Stomach (tissue), 9 donors: Measurements from ENCODE around the gene DUSP9. TPM values are rescaled to one million over a fixed set of nuclear protein-coding genes. Genes with fewer than 3 reads are reported as not detected.

Experiments used
- DNase-seq, 2 donors: peaks; one replicate each; pipeline versions ENCODE4 v3.0.0 to v3.0.0-alpha.2; 2013 to 2019
- H3K27ac ChIP-seq, 5 donors: fragments of 200-600 bp in 4 of 5; sonication (generic) in 4 of 5; one replicate each; pipeline ENCODE4 v1.5.1; 2013 to 2019; ENCODE audit warnings: mild to moderate bottlenecking in 1 of 5, moderate library complexity in 1 of 5
- H3K27me3 ChIP-seq, 3 donors: fragments of 200-600 bp; sonication (generic); one replicate each; pipeline ENCODE4 v1.5.1; 2017 to 2019; ENCODE audit warnings: mixed run types in 1 of 3
- H3K36me3 ChIP-seq, 4 donors: fragments of 200-600 bp; sonication (generic); 1 replicate in 3 of 4; 2 replicates in 1 of 4; pipeline ENCODE4 v1.5.1; 2016 to 2019
- H3K4me1 ChIP-seq, 4 donors: fragments of 200-600 bp; sonication (generic); one replicate each; pipeline ENCODE4 v1.5.1; 2016 to 2019
- H3K4me3 ChIP-seq, 4 donors: fragments of 200-600 bp; sonication (generic) in 3 of 4; one replicate each; pipeline ENCODE4 v1.5.1; 2016 to 2019; ENCODE audit warnings: mild to moderate bottlenecking in 1 of 4
- H3K9me3 ChIP-seq, 4 donors: fragments of 200-600 bp; sonication (generic); one replicate each; pipeline ENCODE4 v1.5.1; 2016 to 2019
- CTCF ChIP-seq, 7 experiments: fragments of 450-650 bp in 4 of 7; fragments of 200-600 bp in 3 of 7; sonication (generic) in 3 of 7; IDR thresholded peaks; one replicate each; pipeline ENCODE4 v1.5.1; 2016 to 2019; ENCODE audit warnings: antibody characterized with exemption in 7 of 7, control low read depth in 2 of 7, mild to moderate bottlenecking in 1 of 7
- EP300 ChIP-seq: sonication (generic); formaldehyde crosslinking; IDR thresholded peaks from one replicate; pipeline ENCODE4 v1.6.1; 2017; ENCODE audit warnings: antibody characterized with exemption
- POLR2A ChIP-seq, 4 donors: fragments of 450-650 bp; IDR thresholded peaks; one replicate each; pipeline ENCODE4 v1.6.1; 2016; ENCODE audit warnings: antibody characterized with exemption in 4 of 4, control low read depth in 2 of 4, mild to moderate bottlenecking in 1 of 4, moderate library complexity in 1 of 4
- POLR2AphosphoS5 ChIP-seq, 3 donors: sonication (generic); formaldehyde crosslinking; IDR thresholded peaks; one replicate each; pipeline ENCODE4 v1.6.1; 2016; ENCODE audit warnings: antibody characterized with exemption in 3 of 3
- WGBS, 5 donors: extraction: QIAGEN DNeasy Blood & Tissue Kit in 3 of 5; methylation state at CpG; one replicate each; pipeline versions ENCODE4 v1.1.5 to v1.1.7; 2013 to 2018; 5-methylcytosine and 5-hydroxymethylcytosine counted together
- intact Hi-C: fragments of 100-400 bp; cut with DNase I; formaldehyde crosslinking; loops from one replicate; pipeline ENCODE4 v1.15.1; 2023; ENCODE audit warnings: low total_unique reads
- polyA plus RNA-seq, 3 donors: library from polyadenylated mRNA; stranded (reverse); fragments of 200-250 nt; gene quantifications; one replicate each; pipeline ENCODE4 v1.2.3, GENCODE V29; 2013
- total RNA-seq, 5 donors: library from RNA; depleted of rRNA; stranded (reverse); fragments of >200 nt; gene quantifications; one replicate each; pipeline versions ENCODE4 v1.1.0 to v1.2.3, GENCODE V29; 2014 to 2016
- donor health status: healthy with polysubstance abuse.
- donor health status: Bipolar disorder and iron deficiency.
- donor health status: healthy.

DUSP9 gene
- total and polyA plus RNA-seq, 8 donors = 0.18 to 0.25 TPM; not detected in 6

- no peak for DNase-seq
- Histone ChIP-seq H3K36me3 (no peaks in the 10 kb centered on the region), H3K4me3 (no peak overlapping the region), H3K4me1 (peaks cover 0 to 3% (median 1%) of the 10 kb centered on the region in 4 donors), H3K27me3 (peaks cover 0 to 10% (median 8%) of the 10 kb centered on the region in 3 donors), H3K27ac (no peak overlapping the region), H3K9me3 (peaks cover 0 to 33% (median 10%) of the 10 kb centered on the region in 4 donors)
- intact Hi-C loops = no loop called here
- TF ChIP-seq EP300 (no peak), POLR2A (IDR thresholded peaks at IDR 0.05) (no peak), CTCF (IDR thresholded peaks at IDR 0.05) (no peak), POLR2AphosphoS5 (IDR thresholded peaks at IDR 0.05) (no peak)
- 79 to 91% (median 87%) methylated on average over 6 to 9 of the region's 9 CpGs for WGBS, 5 donors
Measured at GRCh38 chrX:153657161-153657560, 10.2 kb downstream of the DUSP9 start.

- H3K27me3 ChIP-seq = peaks cover 0 to 23% (median 12%) of the 10 kb centered on the region in 3 donors
- WGBS, 5 donors = 82 to 96% (median 89%) methylated on average over 3 of the region's 3 CpGs
- no peak overlapping the region for H3K4me3 ChIP-seq
- no peak for DNase-seq
- H3K9me3 ChIP-seq = peaks cover 0 to 20% (median 8%) of the 10 kb centered on the region in 4 donors
- TF ChIP-seq POLR2AphosphoS5 (IDR thresholded peaks at IDR 0.05) = no peak
- no peak for TF ChIP-seq CTCF (IDR thresholded peaks at IDR 0.05)
- TF ChIP-seq EP300 = no peak
- no peak for TF ChIP-seq POLR2A (IDR thresholded peaks at IDR 0.05)
- H3K27ac ChIP-seq = no peak overlapping the region
- peaks cover 0 to 7% (median 3%) of the 10 kb centered on the region in 4 donors for H3K4me1 ChIP-seq
- no peaks in the 10 kb centered on the region for H3K36me3 ChIP-seq
- intact Hi-C loops = no loop called here
Measured at GRCh38 chrX:153659268-153659667, 12.3 kb downstream of the DUSP9 start.

- WGBS, 5 donors = 5 to 31% (median 14%) methylated on average over 5 to 31 of the region's 31 CpGs
- intact Hi-C loops = loop anchor here (10.0 kb wide), 1 partner anchor 107 kb away; no protein-coding TSS in a partner anchor
- peak overlapping the region in 2 of 4 donors; percentile 11 to 26 for H3K4me3 ChIP-seq
Measured at GRCh38 chrX:153662266-153662665, 15.3 kb downstream of the DUSP9 start.

GRCh38 chrX:153665726-153666306 lies 18.8 kb downstream of the DUSP9 start:
- Histone ChIP-seq H3K4me3 (no peak overlapping the region), H3K9me3 (peaks cover 0 to 28% (median 13%) of the 10 kb centered on the region in 4 donors), H3K27ac (no peak overlapping the region), H3K27me3 (peaks cover 0 to 31% (median 23%) of the 10 kb centered on the region in 3 donors), H3K36me3 (no peaks in the 10 kb centered on the region), H3K4me1 (peaks cover 0 to 15% (median 3%) of the 10 kb centered on the region in 4 donors)
- 70 to 82% (median 75%) methylated on average over 3 to 9 of the region's 9 CpGs for WGBS, 5 donors
- no peak for TF ChIP-seq POLR2A (IDR thresholded peaks at IDR 0.05)
- TF ChIP-seq CTCF (IDR thresholded peaks at IDR 0.05) = no peak
- TF ChIP-seq POLR2AphosphoS5 (IDR thresholded peaks at IDR 0.05) = no peak
- no peak for TF ChIP-seq EP300
- no peak for DNase-seq
- intact Hi-C loops = loop anchor here (10.0 kb wide), 1 partner anchor 111 kb away; no protein-coding TSS in a partner anchor

More at GRCh38 chrX:153662266-153662665, 15.3 kb downstream of the DUSP9 start:
- peak; percentile 63 to 68 for DNase-seq
- Histone ChIP-seq H3K36me3 (no peaks in the 10 kb centered on the region), H3K9me3 (peaks cover 0 to 32% (median 14%) of the 10 kb centered on the region in 4 donors), H3K4me1 (peaks cover 0 to 7% (median 3%) of the 10 kb centered on the region in 4 donors), H3K27ac (no peak overlapping the region), H3K27me3 (peaks cover 0 to 31% (median 15%) of the 10 kb centered on the region in 3 donors)
- TF ChIP-seq EP300 (no peak), CTCF (IDR thresholded peaks at IDR 0.05) (peak in 3 of 7 experiments; percentile 16 to 43 (median 17)), POLR2A (IDR thresholded peaks at IDR 0.05) (no peak), POLR2AphosphoS5 (IDR thresholded peaks at IDR 0.05) (no peak)
